ENCODE measurements around the gene DLGAP5.

Gene DLGAP5

GRCh38 chr14:55191203-55192053, at the start of gene DLGAP5:
DLGAP5 (minus strand) TSS chr14:55191585; CDS start chr14:55189179, 2,406 bp downstream.
- DNase-seq, result peak; percentile 84

- no peak for DNase-seq
Observed at GRCh38 chr14:55240526-55241178, 49.3 kb upstream of the DLGAP5 start.

GRCh38 chr14:55239320-55239719, 47.9 kb upstream of the DLGAP5 start:
- no peak for DNase-seq

GRCh38 chr14:55238019-55238680, 46.8 kb upstream of the DLGAP5 start:
- no peak for DNase-seq

- DNase-seq, result no peak
Observed at GRCh38 chr14:55233591-55233990, 42.2 kb upstream of the DLGAP5 start.

GRCh38 chr14:55228261-55228660, 36.9 kb upstream of the DLGAP5 start:
- DNase-seq, result no peak

- DNase-seq, result no peak
Observed at GRCh38 chr14:55223364-55223763, 32.0 kb upstream of the DLGAP5 start.

- DNase-seq, result no peak
Observed at GRCh38 chr14:55221968-55222367, 30.6 kb upstream of the DLGAP5 start.

- no peak for DNase-seq
Observed at GRCh38 chr14:55221186-55221585, 29.8 kb upstream of the DLGAP5 start.

- no peak for DNase-seq
Observed at GRCh38 chr14:55220230-55220629, 28.8 kb upstream of the DLGAP5 start.

GRCh38 chr14:55212634-55213033, 21.2 kb upstream of the DLGAP5 start:
- no peak for DNase-seq

- no peak for DNase-seq
Observed at GRCh38 chr14:55207832-55208231, 16.4 kb upstream of the DLGAP5 start.

- DNase-seq, result no peak
Observed at GRCh38 chr14:55206175-55206693, 14.8 kb upstream of the DLGAP5 start.

- no peak for DNase-seq
Observed at GRCh38 chr14:55201219-55202101, 10.1 kb upstream of the DLGAP5 start.

GRCh38 chr14:55200651-55201050, 9.3 kb upstream of the DLGAP5 start:
- no peak for DNase-seq

- DNase-seq, result no peak
Observed at GRCh38 chr14:55198749-55199148, 7.4 kb upstream of the DLGAP5 start.

GRCh38 chr14:55194656-55195355, 3.4 kb upstream of the DLGAP5 start:
- no peak for DNase-seq

- no peak for DNase-seq
Observed at GRCh38 chr14:55192054-55192621, 753 bp upstream of the DLGAP5 start.

- DNase-seq, result no peak
Observed at GRCh38 chr14:55190906-55191202, 531 bp downstream of the DLGAP5 start.

GRCh38 chr14:55188686-55189295, 2.6 kb downstream of the DLGAP5 start:
- DNase-seq, result no peak

GRCh38 chr14:55180434-55180833, 11.0 kb downstream of the DLGAP5 start:
- DNase-seq, result no peak

All from activated CD4-positive, CD25-positive, alpha-beta regulatory T cell treated with anti-CD3 and anti-CD28 coated beads, Interleukin-2, amount 50 U/mL, for 72 hours (primary cell).